Panc1 (cell line): Measurements from ENCODE around the gene CEP95.

Experiments used
- POLR2AphosphoS5 ChIP-seq: IDR thresholded peaks from 2 replicates; pipeline ENCODE4 v1.6.1; 2012; ENCODE audit warnings: mild to moderate bottlenecking, low read depth, low read length, moderate library complexity
- SIN3A ChIP-seq: IDR thresholded peaks from 2 replicates; pipeline ENCODE4 v1.6.1; 2012; ENCODE audit warnings: low read depth, mild to moderate bottlenecking, low read length, moderate library complexity, borderline replicate concordance; ENCODE audit not compliant: insufficient read depth
- TCF7L2 ChIP-seq: IDR thresholded peaks from 2 replicates; pipeline ENCODE4 v1.6.1; 2011; ENCODE audit warnings: mild to moderate bottlenecking, low read depth, low read length, inconsistent platforms
- TF ChIP-seq, protein P1 (sequence below): fragments of 450-650 bp; IDR thresholded peaks from 2 replicates; pipeline ENCODE4 v1.5.1; 2017; ENCODE audit warnings: mild to moderate bottlenecking
- TF ChIP-seq, protein P2 (sequence below), 2 experiments: IDR thresholded peaks; 2 replicates each; pipeline ENCODE4 v1.6.1; 2011 to 2012; ENCODE audit warnings: low read depth in 2 of 2, control low read depth in 1 of 2, low read length in 1 of 2, mild to moderate bottlenecking in 1 of 2, moderate library complexity in 1 of 2; ENCODE audit not compliant: insufficient read depth in 1 of 2

DNA sequence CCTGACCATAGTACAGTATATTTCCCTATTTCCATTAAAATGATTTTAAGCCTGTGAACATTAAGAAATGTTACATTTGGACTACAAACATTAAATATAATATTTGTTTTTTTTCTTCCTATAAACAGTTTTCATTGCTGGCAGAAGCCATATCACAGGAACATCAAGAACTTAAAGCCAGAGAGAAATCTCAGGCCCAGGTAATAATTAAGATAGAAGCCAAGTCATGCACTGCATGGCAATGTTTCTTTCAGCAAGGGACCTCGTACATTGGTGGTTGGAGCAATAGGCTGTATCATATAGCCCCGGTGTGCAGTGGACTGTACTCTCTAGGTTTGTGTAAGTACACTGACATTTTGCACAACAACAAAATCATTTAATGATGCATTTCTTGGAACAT lies 30.1 kb downstream of the CEP95 start:
- TF ChIP-seq, protein P1, sequence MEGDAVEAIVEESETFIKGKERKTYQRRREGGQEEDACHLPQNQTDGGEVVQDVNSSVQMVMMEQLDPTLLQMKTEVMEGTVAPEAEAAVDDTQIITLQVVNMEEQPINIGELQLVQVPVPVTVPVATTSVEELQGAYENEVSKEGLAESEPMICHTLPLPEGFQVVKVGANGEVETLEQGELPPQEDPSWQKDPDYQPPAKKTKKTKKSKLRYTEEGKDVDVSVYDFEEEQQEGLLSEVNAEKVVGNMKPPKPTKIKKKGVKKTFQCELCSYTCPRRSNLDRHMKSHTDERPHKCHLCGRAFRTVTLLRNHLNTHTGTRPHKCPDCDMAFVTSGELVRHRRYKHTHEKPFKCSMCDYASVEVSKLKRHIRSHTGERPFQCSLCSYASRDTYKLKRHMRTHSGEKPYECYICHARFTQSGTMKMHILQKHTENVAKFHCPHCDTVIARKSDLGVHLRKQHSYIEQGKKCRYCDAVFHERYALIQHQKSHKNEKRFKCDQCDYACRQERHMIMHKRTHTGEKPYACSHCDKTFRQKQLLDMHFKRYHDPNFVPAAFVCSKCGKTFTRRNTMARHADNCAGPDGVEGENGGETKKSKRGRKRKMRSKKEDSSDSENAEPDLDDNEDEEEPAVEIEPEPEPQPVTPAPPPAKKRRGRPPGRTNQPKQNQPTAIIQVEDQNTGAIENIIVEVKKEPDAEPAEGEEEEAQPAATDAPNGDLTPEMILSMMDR, result no peak
- TF ChIP-seq SIN3A, result no peak
- TF ChIP-seq, protein P2, sequence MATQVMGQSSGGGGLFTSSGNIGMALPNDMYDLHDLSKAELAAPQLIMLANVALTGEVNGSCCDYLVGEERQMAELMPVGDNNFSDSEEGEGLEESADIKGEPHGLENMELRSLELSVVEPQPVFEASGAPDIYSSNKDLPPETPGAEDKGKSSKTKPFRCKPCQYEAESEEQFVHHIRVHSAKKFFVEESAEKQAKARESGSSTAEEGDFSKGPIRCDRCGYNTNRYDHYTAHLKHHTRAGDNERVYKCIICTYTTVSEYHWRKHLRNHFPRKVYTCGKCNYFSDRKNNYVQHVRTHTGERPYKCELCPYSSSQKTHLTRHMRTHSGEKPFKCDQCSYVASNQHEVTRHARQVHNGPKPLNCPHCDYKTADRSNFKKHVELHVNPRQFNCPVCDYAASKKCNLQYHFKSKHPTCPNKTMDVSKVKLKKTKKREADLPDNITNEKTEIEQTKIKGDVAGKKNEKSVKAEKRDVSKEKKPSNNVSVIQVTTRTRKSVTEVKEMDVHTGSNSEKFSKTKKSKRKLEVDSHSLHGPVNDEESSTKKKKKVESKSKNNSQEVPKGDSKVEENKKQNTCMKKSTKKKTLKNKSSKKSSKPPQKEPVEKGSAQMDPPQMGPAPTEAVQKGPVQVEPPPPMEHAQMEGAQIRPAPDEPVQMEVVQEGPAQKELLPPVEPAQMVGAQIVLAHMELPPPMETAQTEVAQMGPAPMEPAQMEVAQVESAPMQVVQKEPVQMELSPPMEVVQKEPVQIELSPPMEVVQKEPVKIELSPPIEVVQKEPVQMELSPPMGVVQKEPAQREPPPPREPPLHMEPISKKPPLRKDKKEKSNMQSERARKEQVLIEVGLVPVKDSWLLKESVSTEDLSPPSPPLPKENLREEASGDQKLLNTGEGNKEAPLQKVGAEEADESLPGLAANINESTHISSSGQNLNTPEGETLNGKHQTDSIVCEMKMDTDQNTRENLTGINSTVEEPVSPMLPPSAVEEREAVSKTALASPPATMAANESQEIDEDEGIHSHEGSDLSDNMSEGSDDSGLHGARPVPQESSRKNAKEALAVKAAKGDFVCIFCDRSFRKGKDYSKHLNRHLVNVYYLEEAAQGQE (IDR thresholded peaks at IDR 0.05; ENCODE audit: insufficient read depth in 1 of 2, low read depth in 2 of 2, low read length in 1 of 2), result no peak
- no peak for TF ChIP-seq POLR2AphosphoS5
- TF ChIP-seq TCF7L2, result no peak
